ENCODE data around the gene LRRC59.
"Not testable (repeated sequence)": the region's sequence is repeated elsewhere in the genome, so short reads cannot be mapped to it uniquely, and the experiment has no call there.

The LRRC59 gene

DNA sequence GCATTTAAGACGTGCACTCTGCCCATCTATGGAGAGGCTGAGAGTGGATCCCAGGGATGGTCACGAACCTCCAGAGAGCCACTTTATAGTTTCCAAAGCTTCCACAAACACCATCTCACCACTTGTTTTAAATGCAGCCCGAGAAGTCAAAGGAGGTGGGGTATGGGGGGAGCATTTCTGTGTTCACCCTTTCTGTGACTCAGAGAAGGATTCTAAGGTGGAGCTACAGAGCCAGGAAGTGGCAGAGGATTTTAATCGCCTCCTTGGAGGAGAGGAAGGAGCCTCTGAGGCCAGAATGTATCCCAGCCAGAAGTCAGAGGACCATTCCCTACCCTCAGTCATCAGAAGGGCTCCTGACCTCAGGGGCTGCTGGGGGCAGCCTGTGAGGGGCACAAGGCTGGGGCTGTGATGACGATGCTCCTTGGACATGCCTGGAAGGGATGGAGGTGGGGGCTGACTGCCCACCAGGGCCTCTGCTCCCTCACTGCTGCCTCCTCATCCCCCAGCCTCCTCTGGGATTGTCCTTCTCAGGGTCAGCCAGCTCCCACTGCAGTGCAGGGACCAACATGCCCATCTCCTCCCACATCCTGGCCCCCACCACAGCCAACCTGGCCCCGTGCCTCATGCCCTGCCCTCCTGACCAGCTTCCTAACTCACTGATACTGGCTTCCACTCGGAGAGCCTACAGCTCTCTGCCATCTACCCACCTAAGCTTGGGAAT lies 48.6 kb downstream of the LRRC59 start:
- in situ Hi-C loops (cut with MboI; ENCODE audit: low sequenced_read_pairs) = no loop called here

DNA sequence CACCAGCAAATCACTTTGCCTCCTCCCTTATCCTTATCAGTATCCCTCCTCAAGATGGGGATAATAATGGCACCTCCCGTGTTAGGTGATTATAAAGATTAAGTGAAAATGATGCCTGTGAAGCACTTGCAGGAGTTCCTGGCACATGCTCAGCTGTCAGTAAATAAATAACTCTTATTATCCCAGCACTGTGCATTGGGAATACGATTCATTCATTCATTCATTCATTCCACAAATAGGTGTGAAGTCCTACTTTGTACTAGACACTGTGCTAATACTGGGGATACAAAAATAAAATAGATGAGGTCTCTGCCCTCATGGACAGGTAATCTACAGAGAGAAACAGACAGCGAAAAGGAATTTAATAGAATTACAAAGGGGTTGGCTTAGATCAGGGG lies 49.4 kb downstream of the LRRC59 start:
- in situ Hi-C loops (cut with MboI; ENCODE audit: low sequenced_read_pairs) = no loop called here

DNA sequence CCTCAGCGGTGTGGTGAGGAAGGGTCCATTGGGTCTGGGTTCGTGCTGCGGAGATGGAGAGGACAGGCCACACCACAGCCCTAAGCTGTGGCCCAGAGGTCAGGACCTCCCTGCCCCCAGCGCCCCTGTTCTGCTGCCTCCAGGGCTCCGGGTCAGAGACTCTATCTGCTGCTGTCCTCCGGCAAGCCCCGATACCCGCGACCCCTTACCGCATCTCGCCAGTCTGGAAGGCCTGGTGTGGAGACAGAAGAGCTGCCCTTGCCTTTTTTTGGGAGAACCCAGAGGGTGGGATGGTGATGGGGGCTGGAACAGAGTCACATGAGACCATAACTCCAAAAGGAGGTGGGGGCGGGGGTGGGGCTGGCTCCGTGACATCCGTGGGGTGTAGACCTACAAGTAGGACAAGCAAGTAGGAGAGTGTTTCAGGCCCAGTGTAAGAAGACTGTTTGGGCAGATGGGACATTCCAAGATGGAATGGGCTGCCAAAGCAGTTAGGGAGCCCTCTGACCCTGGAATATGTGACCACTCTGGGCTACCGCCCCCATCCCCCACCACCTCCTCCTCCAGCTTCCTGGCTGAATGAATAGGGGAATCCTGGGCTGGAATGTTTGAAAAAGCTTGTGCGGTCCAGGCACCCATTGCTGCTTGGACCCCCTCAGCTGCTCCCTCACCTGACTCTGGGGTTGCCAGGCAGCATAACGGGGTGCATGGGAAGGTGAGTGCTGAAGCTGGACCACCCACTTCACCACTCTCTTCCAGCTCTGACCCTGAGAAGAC lies 50.0 kb downstream of the LRRC59 start:
- in situ Hi-C loops (cut with MboI; ENCODE audit: low sequenced_read_pairs) = no loop called here

DNA sequence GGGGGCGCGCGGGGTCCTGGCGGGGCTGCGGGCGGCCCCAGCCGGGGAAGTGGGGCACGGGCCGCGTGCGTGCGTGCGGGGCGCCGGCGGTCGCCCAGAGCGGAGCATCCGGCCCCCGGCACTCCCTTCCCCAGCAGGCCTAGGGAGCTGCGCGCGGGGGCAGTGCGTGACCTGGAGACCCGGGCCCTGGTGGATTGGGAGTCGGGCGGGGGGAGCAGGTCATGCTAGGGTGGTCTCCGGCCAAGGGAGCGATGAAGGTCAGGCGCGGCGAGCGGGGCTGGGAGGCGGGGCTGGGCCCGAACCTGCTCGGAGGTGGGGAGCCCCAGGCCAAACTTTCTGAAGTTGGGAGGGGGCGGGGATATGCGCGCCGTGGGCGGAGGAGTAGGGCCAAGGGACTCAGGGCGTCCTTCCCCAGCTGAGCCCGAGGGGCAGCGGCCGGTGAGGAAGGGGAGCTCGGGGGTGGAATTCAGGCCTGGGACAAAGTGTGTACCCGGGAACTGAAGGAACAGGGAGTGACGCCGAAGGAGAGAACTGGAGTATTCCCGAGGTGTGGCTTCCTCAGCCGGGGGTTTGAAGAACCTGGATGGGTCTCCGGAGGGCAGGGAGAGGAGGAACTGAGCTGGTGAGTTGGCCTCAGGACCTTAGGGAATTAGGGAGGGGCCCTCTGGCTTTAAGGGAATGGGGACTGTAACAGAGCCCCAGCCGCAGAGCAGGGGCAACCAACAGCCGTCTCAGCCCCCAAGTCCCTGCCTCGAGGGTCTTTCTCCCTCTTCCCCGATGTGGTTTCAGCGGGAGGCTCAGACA lies 50.8 kb downstream of the LRRC59 start:
- in situ Hi-C loops (cut with MboI; ENCODE audit: low sequenced_read_pairs) = no loop called here

DNA sequence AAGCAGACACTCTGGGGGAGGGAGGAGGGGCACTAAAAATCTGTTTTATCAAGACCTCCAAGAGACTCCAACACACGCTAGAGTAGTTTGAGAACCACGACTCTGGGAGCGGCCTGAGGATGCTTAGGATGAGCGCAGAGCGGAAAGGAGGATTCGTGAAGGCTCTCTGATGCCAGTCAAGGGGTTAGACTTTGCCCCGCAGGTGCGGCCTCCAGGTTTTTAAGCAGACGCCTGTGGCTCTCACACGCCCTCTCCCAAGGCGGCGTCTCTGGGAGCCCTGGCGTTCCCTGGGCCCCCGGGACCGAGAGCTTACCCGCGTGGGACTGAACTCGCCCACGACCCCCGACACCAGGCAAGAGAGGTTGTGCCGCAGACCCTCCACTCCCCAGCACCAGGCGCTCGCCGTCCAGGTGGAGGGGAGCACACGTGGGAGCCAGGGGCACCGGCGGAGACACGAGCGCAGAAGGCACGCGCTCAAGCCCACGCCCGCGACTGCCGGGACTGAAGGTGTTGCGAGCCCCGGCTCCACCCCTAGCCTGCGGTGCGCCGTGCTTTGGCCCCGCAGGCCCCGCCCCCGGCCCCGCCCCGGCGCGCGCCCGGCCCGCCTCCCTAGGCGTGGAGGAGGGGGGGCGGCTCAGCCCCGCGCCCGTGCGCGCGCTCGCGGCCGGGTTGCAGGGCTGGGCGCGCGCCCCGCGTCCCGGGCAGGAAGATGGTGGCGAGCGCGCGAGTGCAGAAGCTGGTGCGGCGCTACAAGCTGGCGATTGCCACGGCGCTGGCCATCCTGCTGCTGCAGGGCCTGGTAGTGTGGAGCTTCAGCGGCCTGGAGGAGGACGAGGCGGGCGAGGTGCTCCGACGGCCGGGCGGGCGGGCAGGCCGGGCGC lies 51.7 kb downstream of the LRRC59 start, which contains the start of gene XYLT2:
XYLT2 (plus strand) TSS at position 695 of the 881 bp plus-strand sequence; CDS start at position 710, 15 bp downstream.
- in situ Hi-C loops (cut with MboI; ENCODE audit: low sequenced_read_pairs) = no loop called here

DNA sequence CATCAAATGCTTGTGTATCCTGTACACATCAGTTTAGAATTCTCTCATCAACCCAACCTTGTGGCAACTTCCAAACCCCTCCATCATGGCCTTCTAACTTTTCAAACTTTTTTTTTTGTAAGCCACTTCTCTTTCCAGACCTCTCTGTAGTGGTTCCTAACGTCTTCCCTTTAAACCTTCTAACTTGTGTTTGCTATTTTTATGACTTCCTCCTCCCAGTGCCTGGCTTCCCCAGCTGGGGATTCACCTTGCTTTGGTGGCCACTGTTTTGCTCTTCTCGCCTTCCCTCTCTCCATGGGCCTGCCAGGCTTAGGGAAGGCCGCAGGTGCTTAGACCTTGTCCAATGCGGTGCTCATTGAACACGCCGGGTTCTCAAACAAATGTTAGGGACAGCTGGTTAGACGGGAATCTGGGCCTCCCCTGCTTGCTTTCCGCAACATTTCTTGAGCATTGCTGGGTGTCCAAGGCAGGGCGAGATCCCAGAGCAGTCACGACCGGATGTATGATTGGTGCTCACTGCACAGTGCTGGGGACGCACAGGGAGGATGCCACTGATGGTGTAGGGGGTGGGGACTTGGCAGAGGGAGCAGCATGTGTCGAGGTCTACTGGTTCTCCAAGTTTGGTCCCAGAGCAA lies 52.5 kb downstream of the LRRC59 start:
- in situ Hi-C loops (cut with MboI; ENCODE audit: low sequenced_read_pairs) = no loop called here

DNA sequence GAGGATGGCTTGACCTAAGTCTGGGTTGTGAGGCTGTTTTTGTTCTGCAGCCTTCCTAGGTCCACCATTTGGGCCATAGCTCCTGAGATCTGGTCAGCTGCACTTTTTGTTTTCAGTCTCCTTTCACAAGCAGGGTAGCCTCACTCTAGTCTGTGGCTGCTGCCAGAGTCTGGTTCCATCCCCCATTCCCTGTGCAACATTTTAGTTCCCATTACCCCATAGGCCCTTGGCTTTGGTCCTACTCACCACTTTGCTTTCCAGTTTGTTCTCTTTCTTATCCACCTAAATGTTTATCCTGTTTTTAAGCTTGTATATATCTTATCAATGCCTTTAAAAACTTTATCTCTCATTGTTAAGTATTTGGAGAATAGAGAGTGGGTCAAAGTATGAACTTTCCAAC lies 57.9 kb downstream of the LRRC59 start:
- in situ Hi-C loops (cut with MboI; ENCODE audit: low sequenced_read_pairs) = no loop called here

DNA sequence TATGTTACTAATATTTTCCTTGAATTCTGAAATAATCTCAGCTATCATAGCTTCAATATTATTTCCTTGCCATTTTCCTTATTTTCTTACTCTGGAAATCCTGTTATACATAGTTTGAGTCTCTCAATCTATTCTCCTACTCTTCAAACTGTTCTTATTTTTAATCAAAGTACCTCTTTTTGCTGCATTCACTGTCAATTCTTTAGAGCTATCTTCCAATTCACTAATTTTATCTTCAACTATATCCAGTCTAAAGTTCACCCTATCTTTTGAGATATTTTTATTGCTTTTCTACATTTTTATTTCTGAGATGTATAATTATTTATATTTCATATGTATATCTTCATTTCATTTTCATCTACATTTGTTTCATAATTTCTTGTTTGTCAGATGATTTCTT lies 58.7 kb downstream of the LRRC59 start:
- in situ Hi-C loops (cut with MboI; ENCODE audit: low sequenced_read_pairs) = no loop called here

DNA sequence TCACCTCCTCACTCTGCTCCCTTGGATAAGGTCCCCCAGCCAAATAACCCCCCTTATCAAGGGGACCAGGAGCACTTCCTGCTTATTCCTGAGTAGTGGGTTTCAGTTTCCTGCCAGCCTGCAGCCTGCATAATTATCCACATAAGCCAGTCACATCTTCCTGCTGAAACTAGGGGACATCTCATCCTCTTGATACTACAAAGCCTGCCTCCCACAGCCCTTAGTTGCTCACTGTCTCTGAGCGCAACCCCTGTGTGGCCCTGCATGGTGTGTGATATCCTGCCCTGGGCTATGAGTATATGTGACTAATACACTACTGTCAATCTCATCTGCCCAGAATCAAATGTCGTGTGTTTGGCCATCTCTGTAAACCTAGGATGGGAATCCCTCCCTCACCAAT lies 59.4 kb downstream of the LRRC59 start:
- in situ Hi-C loops (cut with MboI; ENCODE audit: low sequenced_read_pairs) = no loop called here

DNA sequence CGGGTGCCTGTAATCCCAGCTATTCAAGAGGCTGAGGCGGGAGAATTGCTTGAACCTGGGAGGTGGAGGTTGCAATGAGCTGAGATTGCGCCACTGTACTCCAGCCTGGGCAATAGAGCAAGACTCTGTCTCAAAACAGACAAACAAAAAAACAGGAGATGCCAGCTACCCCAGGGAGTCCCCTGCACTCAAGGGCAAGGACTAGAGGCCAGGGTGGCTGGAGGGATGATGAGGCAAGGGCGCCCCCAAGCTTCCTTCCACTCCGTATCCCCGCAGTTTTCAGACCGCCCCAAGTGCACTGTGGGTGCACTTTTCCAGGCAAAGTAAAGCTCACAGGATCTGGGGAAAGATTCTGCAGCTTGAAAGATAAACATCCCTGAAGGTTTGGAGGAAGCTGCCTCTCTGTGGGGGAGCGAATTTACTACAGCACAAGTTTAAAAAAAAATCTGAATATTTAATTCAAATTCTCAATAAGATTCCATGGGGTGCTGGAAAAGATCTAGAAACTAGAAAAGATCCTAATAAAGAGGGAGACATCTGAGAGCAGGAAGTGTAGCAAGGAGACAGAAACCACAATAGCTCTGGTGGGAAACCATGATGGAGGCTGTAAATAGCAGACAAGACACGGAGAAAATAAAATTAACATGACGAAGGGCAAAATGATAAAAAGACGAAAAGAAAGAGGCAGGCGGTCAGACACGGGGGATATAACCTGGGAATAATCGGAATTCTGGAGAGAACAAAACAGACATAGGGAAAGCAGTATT lies 63.8 kb downstream of the LRRC59 start:
- in situ Hi-C loops (cut with MboI; ENCODE audit: low sequenced_read_pairs) = not testable (repeated sequence)

DNA sequence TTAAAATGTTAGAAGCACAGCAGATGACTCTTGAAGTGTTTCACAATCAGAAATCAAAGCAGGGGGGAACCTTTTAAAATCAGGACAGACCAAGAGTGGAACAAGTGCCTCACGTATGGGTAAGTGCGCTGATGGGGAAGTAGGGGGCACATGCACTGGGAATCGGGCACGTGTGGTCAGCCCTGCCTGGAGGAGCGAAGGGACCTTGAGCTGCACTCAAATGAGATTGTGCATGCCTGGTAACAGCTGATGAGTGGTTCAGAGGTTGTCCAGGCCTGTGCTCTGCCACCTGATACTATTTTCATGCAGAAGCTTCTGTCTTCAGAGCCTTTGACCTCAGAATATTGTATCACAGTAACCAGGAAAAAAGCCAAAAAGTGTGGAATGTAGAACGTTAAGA lies 65.1 kb downstream of the LRRC59 start:
- in situ Hi-C loops (cut with MboI; ENCODE audit: low sequenced_read_pairs) = no loop called here

Measured in HL-60/S4 treated with phorbol 12-myristate 13-acetate at 8.2 ng/mL for 4 days and 3 days (cell line).